ENCODE data around the gene SLC24A1.

The SLC24A1 gene

DNA sequence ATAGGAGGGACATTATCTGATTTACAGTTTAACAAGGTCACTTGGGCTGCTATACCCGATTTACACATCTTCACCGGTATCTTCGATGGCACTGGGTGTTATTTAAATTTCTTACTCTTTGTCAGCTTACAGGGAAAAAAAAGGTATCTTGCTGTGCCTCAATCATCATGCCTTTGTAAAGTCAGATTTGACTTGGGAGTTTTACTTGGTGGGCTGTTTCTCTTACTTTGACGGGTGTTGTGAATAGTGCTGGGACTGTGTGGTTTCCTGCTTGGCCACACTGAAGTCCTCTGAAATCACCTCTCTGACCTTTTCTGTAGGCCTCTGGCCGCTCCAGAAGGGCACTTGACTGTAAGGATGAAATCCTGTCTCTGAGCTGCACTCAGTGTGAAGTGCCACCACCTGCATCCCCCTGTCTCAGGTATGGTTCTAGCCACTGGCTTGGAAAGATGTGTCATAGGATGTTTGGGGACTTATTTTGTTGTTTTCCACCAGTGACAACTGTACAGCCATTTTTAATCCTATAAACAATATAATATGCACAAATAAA, 3.1 kb upstream of the SLC24A1 start:
- DNase-seq (ENCODE audit: low read depth in 1 of 2, low spot score in 1 of 2) = no peak

DNA sequence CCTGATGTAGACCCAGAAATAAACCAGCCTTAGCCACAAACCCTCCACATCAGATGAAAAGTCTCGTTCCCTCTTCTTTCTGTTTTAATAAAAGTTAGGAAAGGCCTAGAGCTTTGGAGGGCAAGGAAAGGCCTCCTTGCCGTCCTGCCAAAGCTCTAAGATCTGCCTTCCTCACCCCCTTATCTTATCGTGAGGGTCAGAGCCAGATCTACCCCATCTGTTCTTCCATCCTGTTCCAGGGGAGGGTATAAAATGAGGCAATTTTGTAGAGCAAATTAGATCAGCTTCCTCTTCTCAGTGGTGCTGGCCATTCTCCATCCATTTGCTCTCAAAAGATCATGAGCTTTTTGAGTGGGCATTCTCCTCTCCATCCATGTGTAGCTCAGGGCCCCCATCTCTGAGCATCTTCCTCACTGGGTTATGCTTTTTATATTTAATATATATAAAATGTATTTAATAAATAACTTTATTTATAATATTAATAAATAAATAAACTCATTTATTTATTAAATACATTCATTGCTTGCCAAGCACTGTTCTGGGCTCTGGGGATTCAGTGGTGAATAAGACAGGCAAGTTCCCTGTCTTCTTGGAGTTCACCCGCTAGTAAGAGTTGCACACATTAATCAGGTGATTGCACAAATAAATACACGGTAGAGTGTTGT, 2.0 kb upstream of the SLC24A1 start:
- DNase-seq (ENCODE audit: low read depth in 1 of 2, low spot score in 1 of 2) = no peak

DNA sequence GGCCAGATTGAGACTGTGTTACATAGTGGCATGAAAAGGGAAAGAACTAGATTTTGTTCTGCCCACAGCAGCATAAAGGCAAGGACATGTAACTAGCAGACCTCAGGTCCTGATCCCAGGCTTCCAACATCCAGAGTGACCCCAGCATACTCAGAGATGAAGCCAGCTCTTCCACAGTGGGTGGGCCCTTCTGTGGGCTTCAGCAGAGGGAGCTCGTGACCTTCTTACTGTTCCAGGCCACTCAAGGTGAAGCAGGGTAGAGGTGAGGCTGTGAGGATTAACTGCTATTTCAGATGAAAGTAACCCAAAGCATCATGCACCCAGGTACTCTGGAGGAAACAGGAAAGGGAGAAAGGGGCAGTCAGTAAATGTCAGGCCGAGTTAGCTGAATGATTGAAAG, 905 bp upstream of the SLC24A1 start:
- DNase-seq (ENCODE audit: low read depth in 1 of 2, low spot score in 1 of 2) = no peak

DNA sequence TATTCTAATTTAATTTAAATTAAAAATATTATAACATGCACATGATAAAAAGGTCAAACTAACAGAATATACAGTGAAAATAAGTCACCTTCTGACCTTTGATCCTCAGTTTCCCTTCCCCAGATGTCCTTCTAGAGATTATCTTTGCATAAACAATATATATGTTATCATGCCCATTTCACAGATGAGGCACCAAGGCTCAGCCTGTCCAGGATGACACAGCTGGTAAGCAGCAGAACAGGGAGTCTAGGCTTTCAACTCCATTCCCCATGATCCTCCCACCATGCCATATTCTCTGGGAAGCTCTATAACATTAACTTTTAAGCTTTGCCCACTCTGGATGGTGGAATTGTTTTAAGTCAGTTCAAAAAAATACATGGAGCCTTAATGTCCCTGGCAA, 1.4 kb downstream of the SLC24A1 start:
- DNase-seq (ENCODE audit: low read depth in 1 of 2, low spot score in 1 of 2) = no peak

DNA sequence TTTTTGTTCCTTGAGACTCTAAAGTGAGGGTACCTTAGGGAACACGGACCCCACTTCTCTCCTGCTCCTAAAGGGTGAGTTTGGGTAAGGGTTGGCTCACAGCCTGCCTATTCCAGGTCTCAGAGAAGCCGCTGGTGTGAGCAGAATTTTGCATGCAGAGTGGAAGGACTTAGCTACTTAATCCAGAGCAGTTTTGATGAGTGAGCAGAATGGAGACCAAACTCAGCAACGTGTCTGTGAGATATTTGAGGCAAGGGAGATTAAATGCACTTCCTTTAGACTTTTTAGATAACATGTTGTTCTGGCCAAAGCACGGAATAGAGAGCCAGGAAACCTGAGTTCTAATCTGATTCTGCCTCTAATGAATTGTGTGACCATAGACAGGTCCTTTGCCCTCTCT, 5.1 kb downstream of the SLC24A1 start:
- DNase-seq (ENCODE audit: low read depth in 1 of 2, low spot score in 1 of 2) = no peak

DNA sequence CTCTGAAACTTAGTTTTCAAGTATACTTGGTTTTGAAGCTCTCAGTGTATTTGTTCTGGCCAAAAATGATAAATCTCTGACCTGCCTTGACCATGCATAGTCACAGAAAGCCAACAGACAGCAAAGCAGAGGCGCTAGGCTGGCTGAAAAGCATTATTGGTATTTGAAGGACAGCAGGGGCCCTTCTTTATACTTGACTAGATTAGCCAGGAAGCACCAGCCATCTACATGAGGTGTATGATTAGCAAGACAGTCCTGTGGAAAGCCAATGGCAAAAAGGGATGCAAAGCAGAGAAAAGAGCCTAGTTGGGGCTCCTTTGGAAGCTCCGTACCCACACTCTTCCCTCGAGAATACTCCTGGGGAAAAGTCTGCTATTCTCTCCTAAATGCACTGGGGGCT, 7.8 kb downstream of the SLC24A1 start:
- no peak for DNase-seq (ENCODE audit: low read depth in 1 of 2, low spot score in 1 of 2)

DNA sequence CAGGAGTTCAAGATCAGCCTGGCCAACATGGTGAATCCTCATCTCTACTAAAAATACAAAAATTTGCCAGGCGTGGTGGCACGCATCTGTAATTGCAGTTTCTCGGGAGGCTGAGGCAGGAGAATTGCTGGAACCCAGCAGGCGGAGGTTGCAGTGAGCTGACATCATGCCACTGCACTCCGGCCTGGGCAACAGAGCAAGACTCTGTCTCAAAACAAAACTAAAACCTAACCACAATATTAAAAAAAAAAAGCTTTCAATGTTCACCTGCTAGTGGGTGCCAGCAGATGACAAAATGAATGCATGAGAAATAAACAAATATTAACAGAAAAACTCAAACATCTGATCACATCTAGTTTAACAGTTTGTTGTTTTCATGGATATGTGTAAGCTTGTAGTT, 9.0 kb downstream of the SLC24A1 start:
- DNase-seq (ENCODE audit: low read depth in 1 of 2, low spot score in 1 of 2) = no peak

DNA sequence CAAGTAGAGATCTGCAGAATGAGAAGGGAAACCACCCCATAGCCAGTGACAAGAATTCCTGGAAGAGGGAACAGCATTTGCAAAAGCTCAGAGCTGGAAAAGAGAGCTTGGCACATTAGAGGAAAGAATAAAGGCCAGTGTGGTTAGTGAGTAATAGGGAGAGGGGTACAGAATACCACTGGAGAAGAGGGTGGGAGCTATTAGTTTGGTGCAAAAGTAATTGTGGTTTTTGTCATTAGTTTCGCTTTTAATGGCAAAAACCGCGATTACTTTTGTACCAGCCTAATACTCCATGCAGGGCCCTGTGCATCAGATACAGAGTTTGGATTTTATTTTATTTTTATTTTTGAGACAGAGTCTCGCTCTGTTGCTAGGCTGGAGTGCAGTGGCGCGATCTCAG, 9.8 kb downstream of the SLC24A1 start:
- no peak for DNase-seq (ENCODE audit: low read depth in 1 of 2, low spot score in 1 of 2)

DNA sequence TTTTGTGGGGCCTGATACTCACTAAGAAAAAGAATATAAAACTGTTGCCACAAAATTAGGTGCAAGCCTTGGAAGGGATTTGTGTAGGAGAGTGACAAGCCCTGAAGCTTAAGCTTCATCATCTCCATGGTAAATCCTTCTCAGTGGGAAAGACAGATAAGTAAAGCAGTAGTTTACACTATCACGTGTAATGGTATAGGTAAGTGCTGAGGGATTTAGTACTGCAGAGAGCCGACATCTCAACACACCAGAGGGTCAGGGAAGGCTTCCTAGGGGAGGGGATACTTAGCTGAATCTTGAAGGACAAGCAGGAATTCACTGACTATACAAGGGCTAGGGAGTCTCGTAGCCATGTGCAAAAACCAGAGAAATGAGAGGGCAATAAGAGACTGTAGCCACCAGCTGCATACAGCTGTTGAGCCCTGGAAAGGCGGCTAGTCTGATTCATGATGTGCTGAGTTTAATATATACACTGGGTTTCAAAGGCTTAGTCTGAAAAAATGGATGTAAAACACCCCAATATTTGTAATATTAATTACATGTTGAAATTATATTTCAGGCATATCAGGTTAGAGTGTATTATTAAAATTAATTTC, 11.1 kb downstream of the SLC24A1 start:
- DNase-seq (ENCODE audit: low read depth in 1 of 2, low spot score in 1 of 2) = no peak

DNA sequence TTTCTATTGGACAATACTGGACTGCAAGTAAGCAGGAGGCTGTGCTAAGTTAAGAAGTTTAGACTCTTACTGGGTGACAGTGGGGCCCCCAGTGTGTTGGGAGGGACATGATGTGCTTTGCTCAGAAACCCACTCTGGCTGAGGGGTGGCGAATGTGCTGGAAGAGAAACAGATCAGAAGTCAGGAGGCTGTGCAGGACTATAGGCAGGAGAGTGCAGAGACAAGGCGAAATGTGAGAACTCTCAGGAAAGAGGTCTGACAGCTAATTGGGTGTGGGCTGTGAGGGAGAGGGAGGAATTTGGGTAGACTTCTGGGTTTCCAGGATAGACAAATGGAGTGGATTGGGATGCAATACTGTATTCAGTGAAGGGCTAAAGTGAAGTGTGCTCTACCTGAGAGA, 12.0 kb downstream of the SLC24A1 start:
- DNase-seq (ENCODE audit: low read depth in 1 of 2, low spot score in 1 of 2) = no peak

DNA sequence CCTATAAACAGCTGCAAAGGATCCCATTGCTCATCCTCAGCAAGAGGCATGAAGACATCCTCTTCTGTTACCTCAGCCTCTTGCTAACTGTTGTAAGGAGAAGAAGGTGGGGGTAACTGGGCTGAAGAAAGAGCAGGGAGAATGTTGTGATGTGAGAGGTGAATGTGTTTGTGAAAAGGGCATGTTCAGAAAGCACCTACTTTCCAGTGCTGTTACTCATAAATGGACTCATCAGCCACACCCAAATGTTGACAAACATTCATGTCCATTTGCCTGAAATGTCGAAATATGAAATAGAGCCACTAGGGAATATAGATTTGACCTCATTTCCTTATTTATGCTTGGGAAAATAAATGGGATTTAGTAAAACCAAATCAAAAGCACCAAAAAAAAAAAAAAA, 12.6 kb downstream of the SLC24A1 start:
- no peak for DNase-seq (ENCODE audit: low read depth in 1 of 2, low spot score in 1 of 2)

DNA sequence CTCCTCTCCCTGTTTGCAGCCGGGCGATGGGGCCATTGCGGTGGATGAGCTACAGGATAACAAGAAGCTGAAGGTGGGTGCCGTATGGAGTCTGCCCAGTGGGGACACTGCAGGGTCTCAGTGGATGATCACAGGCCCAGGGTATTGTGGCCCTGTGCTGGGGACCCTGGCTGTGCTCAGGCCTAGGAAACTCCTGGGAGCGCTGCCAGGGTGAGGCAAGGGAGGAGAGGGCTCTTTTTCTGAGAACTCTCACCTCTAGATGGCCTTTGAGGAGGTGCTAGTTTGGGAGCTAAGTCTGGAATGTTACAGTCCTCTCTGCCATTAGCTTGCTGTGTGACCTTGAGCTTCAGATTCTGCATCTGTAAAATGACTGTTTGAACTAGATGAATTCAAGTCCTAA, 16.4 kb downstream of the SLC24A1 start:
- DNase-seq (ENCODE audit: low read depth in 1 of 2, low spot score in 1 of 2) = no peak

DNA sequence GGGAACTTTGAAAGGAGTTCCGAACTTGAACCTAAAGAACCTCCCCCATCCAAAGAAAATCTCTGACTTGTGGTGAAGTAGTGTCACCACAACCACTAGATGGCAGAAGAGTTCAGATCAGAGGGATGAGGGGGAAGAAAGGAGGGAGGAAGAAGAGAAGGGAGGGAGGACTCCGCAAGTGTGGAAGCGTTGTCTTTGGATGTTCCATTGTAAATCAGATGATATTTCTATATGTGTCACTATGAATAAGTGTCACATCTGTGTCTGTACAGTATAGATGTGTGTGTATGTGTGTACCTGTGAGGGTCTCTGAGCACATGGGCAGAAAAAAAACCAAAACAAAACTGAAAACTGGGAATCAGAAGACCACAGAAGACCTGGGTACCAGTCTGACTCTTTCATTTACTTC, 16.9 kb downstream of the SLC24A1 start:
- no peak for DNase-seq (ENCODE audit: low read depth in 1 of 2, low spot score in 1 of 2)

DNA sequence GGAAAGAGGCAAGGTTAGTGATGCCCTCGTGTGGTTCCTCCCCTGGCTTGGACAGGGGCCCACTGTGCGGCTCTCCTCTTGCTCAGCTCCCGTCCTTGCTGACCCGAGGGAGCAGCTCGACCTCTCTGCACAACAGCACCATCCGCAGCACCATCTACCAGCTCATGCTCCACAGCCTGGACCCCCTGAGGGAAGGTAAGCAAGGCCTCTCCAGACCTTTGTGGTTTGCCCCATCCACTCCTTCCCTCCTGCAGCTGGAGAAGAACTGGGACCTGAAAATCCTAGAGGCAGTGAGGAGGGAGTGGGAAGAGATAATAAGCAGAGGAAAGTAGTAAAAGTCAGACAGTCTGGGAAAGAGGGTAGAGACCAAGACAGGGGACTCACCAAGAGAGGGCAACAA, 17.8 kb downstream of the SLC24A1 start:
- DNase-seq (ENCODE audit: low read depth in 1 of 2, low spot score in 1 of 2) = no peak

DNA sequence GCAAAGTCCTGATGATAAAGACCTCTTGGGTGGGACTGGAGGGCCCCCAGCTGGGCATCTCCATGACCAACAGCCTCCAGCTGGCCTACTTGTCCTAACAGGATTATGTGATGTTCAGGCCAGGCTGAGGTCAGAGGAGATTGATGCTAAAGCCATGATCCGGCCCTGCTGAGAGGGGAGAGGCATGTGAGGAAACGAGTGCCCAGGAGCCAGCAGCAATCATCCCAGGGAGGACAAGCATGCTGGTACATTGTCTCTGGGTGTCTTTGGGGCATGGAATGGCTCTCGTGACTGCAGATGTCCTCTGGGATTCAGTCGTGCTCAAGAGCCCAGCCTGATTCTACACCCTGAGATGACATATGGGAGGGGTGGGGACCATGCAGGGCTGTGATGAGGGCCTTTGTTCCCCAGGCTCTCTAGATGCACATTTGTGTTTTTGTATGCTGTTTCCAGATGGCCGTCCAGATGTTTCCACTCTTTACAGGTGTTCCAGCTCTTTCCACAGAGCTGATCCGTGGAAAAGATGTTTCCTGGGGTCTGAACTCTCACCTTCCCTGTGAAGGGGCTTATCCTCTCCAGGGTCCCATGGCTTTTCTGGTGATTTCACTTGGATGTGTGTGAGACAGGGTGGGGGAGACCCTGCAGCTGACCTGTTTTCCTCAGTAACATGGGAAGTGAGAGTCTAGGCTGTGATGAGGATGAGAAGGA, 20.2 kb downstream of the SLC24A1 start:
- no peak for DNase-seq (ENCODE audit: low read depth in 1 of 2, low spot score in 1 of 2)

DNA sequence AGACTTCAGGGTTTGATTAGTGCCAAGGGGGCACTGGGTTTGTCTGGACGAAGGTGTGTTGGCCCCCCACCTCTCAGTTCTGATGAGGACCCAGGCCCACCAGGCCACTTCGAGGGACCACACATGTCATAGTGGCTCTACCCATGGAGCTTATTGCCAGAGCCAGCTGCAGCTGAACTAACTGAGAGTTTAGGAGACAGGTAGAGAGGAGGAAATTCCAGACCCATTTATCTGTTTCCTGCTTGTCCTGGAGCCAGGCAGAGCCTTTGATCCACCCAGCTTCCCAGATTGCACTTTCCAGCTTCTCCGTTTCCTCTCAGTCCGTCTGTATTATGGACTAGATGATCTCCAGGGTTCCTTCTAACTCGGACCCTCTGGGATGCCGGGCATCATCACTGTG, 20.9 kb downstream of the SLC24A1 start:
- no peak for DNase-seq (ENCODE audit: low read depth in 1 of 2, low spot score in 1 of 2)

DNA sequence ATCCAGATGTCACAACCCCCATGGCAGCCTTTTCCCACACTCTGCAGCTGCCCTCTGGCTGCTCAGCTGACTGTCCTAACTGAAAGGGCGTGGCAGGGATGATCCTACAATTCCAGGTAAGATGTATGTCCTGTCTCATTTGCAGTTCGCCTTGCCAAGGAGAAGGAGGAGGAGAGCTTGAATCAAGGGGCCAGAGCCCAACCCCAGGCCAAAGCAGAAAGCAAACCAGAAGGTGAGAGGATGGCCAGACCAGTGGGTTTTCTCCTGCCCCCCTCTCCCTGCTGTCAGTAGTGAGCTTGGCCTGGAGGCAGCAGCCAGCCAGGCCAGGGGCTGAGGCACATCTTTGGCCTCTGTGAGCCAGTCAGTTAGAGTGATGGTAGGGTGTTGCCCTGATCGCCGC, 22.5 kb downstream of the SLC24A1 start:
- no peak for DNase-seq (ENCODE audit: low read depth in 1 of 2, low spot score in 1 of 2)

DNA sequence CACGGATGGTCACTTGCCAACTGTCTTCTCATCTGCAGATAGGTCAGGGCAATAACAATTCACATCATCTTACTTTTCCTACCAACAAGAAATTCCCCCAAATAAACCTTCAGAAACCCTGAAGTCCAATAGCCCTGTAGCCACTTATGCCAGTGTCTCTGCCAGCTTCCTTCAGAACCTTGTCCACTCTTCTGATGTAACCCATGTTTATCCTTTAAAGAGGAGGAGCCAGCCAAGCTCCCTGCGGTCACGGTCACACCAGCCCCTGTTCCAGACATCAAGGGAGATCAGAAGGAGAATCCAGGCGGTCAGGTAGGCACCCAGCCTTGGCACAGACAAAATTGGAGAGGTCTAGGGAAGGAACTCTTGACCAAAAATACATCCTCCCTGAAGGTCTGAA, 23.7 kb downstream of the SLC24A1 start:
- no peak for DNase-seq (ENCODE audit: low read depth in 1 of 2, low spot score in 1 of 2)

DNA sequence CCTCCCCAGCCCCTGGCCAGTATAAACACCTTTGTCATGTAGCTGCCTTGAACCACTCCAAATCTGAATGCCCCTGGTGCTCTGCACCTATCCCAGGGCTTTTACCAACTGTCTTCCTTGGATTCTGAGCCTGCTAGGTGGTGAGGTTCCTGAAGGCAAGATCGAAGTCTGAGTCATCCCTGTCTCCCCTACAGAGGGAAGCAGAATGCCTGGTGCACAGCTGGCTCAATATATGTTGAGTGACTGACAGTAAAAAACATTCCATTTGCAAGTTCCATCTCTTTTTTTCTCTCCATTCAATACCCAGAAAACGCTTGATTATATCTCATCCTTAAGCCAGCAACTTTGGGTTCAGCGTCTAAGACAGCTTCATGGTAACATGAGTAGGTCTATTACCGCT, 24.7 kb downstream of the SLC24A1 start:
- no peak for DNase-seq (ENCODE audit: low read depth in 1 of 2, low spot score in 1 of 2)

DNA sequence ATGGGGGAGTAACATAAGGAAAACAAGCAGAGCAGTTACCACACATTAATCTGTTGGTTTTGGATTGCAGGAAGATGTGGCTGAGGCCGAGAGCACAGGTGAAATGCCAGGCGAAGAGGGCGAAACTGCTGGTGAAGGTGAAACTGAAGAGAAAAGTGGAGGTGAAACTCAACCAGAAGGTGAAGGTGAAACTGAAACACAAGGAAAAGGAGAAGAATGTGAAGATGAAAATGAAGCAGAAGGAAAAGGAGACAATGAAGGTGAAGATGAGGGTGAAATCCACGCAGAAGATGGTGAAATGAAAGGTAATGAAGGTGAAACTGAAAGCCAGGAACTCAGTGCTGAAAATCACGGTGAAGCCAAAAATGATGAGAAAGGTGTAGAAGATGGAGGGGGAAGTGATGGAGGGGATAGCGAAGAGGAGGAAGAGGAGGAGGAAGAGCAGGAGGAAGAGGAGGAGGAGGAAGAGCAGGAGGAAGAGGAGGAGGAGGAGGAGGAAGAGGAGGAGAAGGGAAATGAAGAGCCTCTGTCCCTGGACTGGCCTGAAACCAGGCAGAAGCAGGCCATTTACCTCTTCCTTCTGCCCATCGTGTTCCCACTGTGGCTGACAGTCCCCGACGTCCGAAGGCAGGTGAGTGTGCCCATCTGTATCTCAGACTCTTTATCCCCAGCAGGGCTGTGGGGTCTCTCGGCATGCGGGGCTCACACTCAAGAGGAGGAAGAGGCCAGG, 28.7 kb downstream of the SLC24A1 start:
- no peak for DNase-seq (ENCODE audit: low read depth in 1 of 2, low spot score in 1 of 2)

DNA sequence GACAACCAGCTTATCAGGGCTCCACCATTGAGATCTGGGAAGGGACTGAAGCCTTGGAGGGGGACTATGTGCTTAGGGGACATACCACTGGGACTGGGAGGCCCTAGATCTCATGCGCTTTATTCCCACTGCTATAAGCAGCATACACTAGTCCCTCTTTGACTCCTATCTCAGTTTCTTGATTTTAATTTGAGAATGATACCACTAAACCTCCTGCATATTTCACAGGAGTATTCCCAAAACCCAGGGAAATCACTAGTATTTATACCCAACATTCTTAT, 29.2 kb downstream of the SLC24A1 start:
- no peak for DNase-seq (ENCODE audit: low read depth in 1 of 2, low spot score in 1 of 2)
